Astrocyte of the spinal cord (primary cell): ENCODE data around the gene KLHL3.

ENCODE experiments used
- DNase-seq: peaks from one replicate; pipeline ENCODE4 v3.0.0; 2011; ENCODE audit warnings: low read depth, low spot score
- H3K4me3 ChIP-seq: 2 replicates; pipeline ENCODE4 v1.5.1; 2011; ENCODE audit warnings: low read depth, mild to moderate bottlenecking, low read length, moderate library complexity
- CTCF ChIP-seq: IDR thresholded peaks from 2 replicates; pipeline ENCODE4 v1.5.1; 2012; ENCODE audit warnings: low read depth, mild to moderate bottlenecking, low read length, inconsistent platforms
- in situ Hi-C: cut with HindIII; loops from 2 replicates; pipeline ENCODE4 v1.10.0; 2017; ENCODE audit warnings: low sequenced_read_pairs

KLHL3 gene

GRCh38 chr5:137657073-137657472 lies 78.8 kb downstream of the KLHL3 start:
- TF ChIP-seq CTCF = no peak
- in situ Hi-C loops = no loop called here
- no peak for DNase-seq
- H3K4me3 ChIP-seq = no peak overlapping the region

GRCh38 chr5:137656558-137656957 lies 79.3 kb downstream of the KLHL3 start:
- H3K4me3 ChIP-seq = no peak overlapping the region
- DNase-seq = no peak
- in situ Hi-C loops = no loop called here
- no peak for TF ChIP-seq CTCF

- DNase-seq = no peak
- in situ Hi-C loops = no loop called here
- TF ChIP-seq CTCF = no peak
- no peak overlapping the region for H3K4me3 ChIP-seq
Measured at GRCh38 chr5:137651022-137651421, 84.9 kb downstream of the KLHL3 start.

- no peak for TF ChIP-seq CTCF
- DNase-seq = no peak
- H3K4me3 ChIP-seq = no peak overlapping the region
- in situ Hi-C loops = no loop called here
Measured at GRCh38 chr5:137649228-137649935, 86.5 kb downstream of the KLHL3 start.

GRCh38 chr5:137648361-137648760 lies 87.5 kb downstream of the KLHL3 start:
- DNase-seq = no peak
- H3K4me3 ChIP-seq = no peak overlapping the region
- TF ChIP-seq CTCF = no peak
- in situ Hi-C loops = no loop called here

- in situ Hi-C loops = no loop called here
- no peak overlapping the region for H3K4me3 ChIP-seq
- no peak for DNase-seq
- no peak for TF ChIP-seq CTCF
Measured at GRCh38 chr5:137647401-137647800, 88.5 kb downstream of the KLHL3 start.
